ENCODE results near the gene ITGB4. TPM values are rescaled to one million over a fixed set of nuclear protein-coding genes. Genes with fewer than 3 reads are reported as not detected.

ITGB4 gene
- polyA plus RNA-seq, 3 donors = 0.09 to 0.82 TPM; not detected in 1

DNA sequence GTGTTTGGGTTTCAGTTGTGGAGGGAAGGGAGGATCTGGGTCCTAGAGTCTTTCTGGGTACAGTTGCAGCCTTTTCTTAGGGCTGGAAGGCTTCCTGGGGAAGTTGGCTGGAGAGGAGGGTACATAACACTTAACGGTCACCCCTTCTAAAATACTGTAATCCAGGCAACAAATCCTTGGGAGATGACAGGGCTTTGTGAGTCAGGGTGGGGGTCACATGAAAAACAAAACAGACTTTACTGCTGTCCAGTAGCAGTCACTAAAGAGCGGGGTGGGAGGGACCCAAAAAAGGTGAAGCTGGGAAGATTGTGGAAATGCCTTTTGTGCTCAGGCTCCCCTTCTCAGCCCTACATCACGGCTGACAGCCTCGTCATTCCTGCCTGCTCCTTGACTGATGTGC is 47.8 kb upstream of the ITGB4 start:
- H3K9me3 Mint-ChIP-seq = no peaks in the 10 kb centered on the region
- Histone ChIP-seq H3K27ac (ENCODE audit: low read depth in 1 of 2, low read length in 2 of 2) (peak overlapping the region in 1 of 2 donors; percentile 3), H3K4me2 (replicated peaks; ENCODE audit: extremely low read depth, low read length, poor library complexity, severe bottlenecking) (no peak overlapping the region), H3K27me3 (ENCODE audit: control insufficient read depth in 2 of 2, insufficient read depth in 2 of 2, low read length in 2 of 2) (no peaks in the 10 kb centered on the region), H3K9ac (ENCODE audit: insufficient read depth, low read length, poor library complexity, severe bottlenecking) (no peak overlapping the region), H3K36me3 (replicated peaks in 1 of 2; ENCODE audit: control insufficient read depth in 1 of 2, insufficient read depth in 2 of 2, low read length in 2 of 2) (peaks cover 47 to 79% of the 10 kb centered on the region in 2 donors), H2AFZ (ENCODE audit: insufficient read depth, low read depth, low read length, poor library complexity, severe bottlenecking) (no peak overlapping the region), H3K9me3 (replicated peaks in 1 of 2; ENCODE audit: control insufficient read depth in 1 of 2, insufficient read depth in 1 of 2, low read length in 2 of 2) (no peaks in the 10 kb centered on the region), H3K4me1 (ENCODE audit: control insufficient read depth in 1 of 2, insufficient read depth in 2 of 2, low read length in 2 of 2) (peaks cover 4 to 8% of the 10 kb centered on the region in 2 donors), H3K79me2 (ENCODE audit: insufficient read depth, low read length) (peaks cover 72% of the 10 kb centered on the region), H3K4me3 (replicated peaks in 1 of 3; ENCODE audit: low read depth in 2 of 3, low read length in 3 of 3) (no peak overlapping the region), H4K20me1 (ENCODE audit: insufficient read depth, low read length) (peaks cover 24% of the 10 kb centered on the region)
- H3K27me3 Mint-ChIP-seq (ENCODE audit: low read depth in 3 of 3) = peaks cover 0 to 1% (median 0%) of the 10 kb centered on the region in 3 donors
- no CpG with 5 or more reads among the region's 4 CpGs for WGBS (ENCODE audit: insufficient coverage)
- intact Hi-C loops (cut with micrococcal nuclease) = loop anchor here (2.0 to 5.0 kb wide), 2 partner anchors 41 to 77 kb away; partner anchors contain the start of gene SMIM5 (in 1 of the 2)
- TF ChIP-seq, protein P1, sequence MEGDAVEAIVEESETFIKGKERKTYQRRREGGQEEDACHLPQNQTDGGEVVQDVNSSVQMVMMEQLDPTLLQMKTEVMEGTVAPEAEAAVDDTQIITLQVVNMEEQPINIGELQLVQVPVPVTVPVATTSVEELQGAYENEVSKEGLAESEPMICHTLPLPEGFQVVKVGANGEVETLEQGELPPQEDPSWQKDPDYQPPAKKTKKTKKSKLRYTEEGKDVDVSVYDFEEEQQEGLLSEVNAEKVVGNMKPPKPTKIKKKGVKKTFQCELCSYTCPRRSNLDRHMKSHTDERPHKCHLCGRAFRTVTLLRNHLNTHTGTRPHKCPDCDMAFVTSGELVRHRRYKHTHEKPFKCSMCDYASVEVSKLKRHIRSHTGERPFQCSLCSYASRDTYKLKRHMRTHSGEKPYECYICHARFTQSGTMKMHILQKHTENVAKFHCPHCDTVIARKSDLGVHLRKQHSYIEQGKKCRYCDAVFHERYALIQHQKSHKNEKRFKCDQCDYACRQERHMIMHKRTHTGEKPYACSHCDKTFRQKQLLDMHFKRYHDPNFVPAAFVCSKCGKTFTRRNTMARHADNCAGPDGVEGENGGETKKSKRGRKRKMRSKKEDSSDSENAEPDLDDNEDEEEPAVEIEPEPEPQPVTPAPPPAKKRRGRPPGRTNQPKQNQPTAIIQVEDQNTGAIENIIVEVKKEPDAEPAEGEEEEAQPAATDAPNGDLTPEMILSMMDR (IDR thresholded peaks at IDR 0.05) = no peak
- H3K4me1 Mint-ChIP-seq = peaks cover 4% of the 10 kb centered on the region
- no peak overlapping the region for H3K4me3 Mint-ChIP-seq
- H3K36me3 Mint-ChIP-seq = peaks cover 64 to 75% of the 10 kb centered on the region in 2 donors
- no peak for DNase-seq
- H3K27ac Mint-ChIP-seq = peak overlapping the region in 5 of 7 donors; percentile 20 to 60 (median 50)

GRCh38 chr17:75676461-75676860 is 44.8 kb upstream of the ITGB4 start:
- Histone ChIP-seq H3K4me1 (ENCODE audit: control insufficient read depth in 1 of 2, insufficient read depth in 2 of 2, low read length in 2 of 2) (peaks cover 4 to 8% of the 10 kb centered on the region in 2 donors), H4K20me1 (ENCODE audit: insufficient read depth, low read length) (peaks cover 27% of the 10 kb centered on the region), H3K79me2 (ENCODE audit: insufficient read depth, low read length) (peaks cover 69% of the 10 kb centered on the region), H3K4me2 (replicated peaks; ENCODE audit: extremely low read depth, low read length, poor library complexity, severe bottlenecking) (no peak overlapping the region), H3K9ac (ENCODE audit: insufficient read depth, low read length, poor library complexity, severe bottlenecking) (no peak overlapping the region), H3K27ac (ENCODE audit: low read depth in 1 of 2, low read length in 2 of 2) (no peak overlapping the region), H2AFZ (ENCODE audit: insufficient read depth, low read depth, low read length, poor library complexity, severe bottlenecking) (no peak overlapping the region), H3K4me3 (replicated peaks in 1 of 3; ENCODE audit: low read depth in 2 of 3, low read length in 3 of 3) (no peak overlapping the region), H3K9me3 (replicated peaks in 1 of 2; ENCODE audit: control insufficient read depth in 1 of 2, insufficient read depth in 1 of 2, low read length in 2 of 2) (no peaks in the 10 kb centered on the region), H3K27me3 (ENCODE audit: control insufficient read depth in 2 of 2, insufficient read depth in 2 of 2, low read length in 2 of 2) (no peaks in the 10 kb centered on the region), H3K36me3 (replicated peaks in 1 of 2; ENCODE audit: control insufficient read depth in 1 of 2, insufficient read depth in 2 of 2, low read length in 2 of 2) (peaks cover 52 to 81% of the 10 kb centered on the region in 2 donors)
- intact Hi-C loops (cut with micrococcal nuclease) = no loop called here
- no peak for DNase-seq
- Mint-ChIP-seq H3K36me3 (peaks cover 65 to 75% of the 10 kb centered on the region in 2 donors), H3K27ac (no peak overlapping the region), H3K27me3 (ENCODE audit: low read depth in 3 of 3) (peaks cover 0 to 1% (median 0%) of the 10 kb centered on the region in 3 donors), H3K4me3 (no peak overlapping the region), H3K9me3 (no peaks in the 10 kb centered on the region), H3K4me1 (no peaks in the 10 kb centered on the region)
- TF ChIP-seq, protein P1 (IDR thresholded peaks at IDR 0.05) = no peak
- WGBS (ENCODE audit: insufficient coverage) = no CpG with 5 or more reads among the region's 3 CpGs

Measured in CD14-positive monocyte (primary cell).